ENCODE data around the gene AKAP6.
"Not testable (repeated sequence)": the region's sequence is repeated elsewhere in the genome, so short reads cannot be mapped to it uniquely, and the experiment has no call there.

The AKAP6 gene

DNA sequence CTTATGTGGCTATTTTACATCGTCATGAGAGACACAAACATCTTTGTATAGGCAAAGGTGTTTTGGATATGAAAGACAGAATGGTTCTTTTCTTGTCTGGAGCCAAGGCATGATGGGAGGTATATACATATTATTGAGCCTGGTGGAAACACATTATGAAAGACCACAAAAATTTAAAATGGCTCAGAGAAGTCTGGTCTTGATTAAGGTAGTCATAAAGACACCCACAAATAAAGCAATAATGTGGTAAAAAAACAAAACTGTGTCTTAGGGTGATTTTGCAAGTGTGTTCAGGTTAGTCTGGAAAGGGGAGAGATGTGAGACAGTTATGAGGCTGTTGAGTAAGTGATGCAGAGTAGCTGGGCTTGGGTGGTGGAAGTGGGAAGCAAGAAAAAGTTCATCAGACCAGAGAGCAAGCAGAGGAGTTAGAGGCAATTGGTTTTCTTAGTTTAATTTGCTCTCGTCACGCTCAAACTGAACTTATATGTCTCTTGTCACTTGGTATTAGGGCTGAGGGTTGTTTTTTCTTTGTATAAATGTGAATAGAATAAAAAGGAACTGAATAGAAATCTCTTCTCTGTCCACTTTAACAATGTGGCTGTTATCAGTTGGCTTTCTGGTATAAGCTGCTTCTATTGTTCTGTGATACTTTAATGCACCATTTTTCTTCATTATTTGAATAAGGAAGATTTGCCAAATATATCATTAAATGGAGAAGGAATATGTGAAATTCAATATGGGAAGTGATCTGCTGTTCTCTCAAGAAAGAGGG is 115.0 kb downstream of the AKAP6 start:
- DNase-seq (ENCODE audit: low spot score): no peak

- no peak for DNase-seq (ENCODE audit: low spot score)
Measured at GRCh38 chr14:32447371-32447770, 118.3 kb downstream of the AKAP6 start.

- DNase-seq (ENCODE audit: low spot score): no peak
Measured at GRCh38 chr14:32449648-32450047, 120.5 kb downstream of the AKAP6 start.

DNA sequence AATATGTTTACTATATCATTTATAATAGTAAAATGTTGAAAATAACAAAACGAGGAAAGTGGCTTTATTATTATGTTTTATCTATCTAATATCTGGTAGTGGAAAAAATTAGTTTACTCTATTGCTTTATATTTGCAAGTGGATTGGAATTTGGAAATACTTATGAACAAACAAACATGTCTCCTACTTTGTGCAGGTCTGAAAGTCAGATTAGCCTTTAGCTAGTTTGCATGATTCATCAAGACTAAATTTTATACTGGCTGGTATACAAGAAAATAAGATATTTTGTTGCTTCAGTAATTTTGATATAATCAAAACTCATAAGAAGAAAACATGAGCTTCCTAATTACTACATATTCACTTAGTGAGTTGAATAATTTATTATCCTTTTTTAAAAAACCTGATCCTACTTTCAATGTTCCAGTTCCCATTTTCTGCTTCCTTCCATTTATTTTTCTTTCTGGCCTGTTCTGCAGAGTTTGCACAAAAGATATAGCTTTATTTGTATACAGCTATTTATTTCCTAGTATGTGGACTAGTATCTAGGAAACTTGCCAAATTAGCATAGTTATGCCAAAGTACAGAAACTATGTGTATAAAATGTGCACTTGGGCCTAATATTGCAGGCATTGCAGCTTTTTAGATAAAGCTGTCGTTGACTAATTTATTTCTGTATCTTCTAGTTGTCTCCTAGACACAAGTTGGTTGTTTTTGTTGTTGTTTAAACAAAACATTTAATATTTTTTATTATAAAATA is 122.0 kb downstream of the AKAP6 start:
- no peak for DNase-seq (ENCODE audit: low spot score)

- no peak for DNase-seq (ENCODE audit: low spot score)
Measured at GRCh38 chr14:32453857-32454810, 125.0 kb downstream of the AKAP6 start.

DNA sequence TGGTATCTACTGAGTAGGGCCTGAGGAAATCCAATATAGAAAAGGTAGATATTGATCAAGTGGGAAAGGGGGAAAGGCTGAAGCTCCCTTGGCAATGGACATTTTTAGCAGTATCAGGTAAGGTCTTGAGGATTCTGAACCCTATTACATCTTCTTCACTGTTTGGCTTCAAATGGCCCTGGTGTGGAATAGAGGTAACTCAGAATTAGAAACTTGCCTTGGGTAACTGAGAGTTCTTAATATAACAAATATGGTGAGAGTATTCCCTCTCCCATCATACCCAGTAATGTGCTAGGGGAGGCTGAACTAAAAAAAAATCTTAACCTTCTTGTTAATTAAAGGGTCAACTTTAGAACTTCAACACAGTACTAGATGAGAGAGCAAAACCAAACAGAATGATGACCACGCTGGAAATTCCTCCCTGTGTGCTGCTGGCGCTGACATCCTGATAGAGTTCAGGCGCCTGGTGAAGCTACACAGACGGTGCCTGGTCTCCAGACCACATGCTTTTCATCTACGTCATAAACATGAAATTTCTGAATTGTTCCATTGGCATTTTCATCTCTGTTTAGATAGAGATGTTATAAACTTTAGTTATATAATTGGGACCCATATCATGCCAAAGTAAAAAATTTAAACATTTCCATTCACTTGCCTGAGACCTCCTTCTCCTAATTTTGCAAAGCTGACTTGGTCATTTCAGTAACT is 128.3 kb downstream of the AKAP6 start:
- DNase-seq (ENCODE audit: low spot score): no peak

DNA sequence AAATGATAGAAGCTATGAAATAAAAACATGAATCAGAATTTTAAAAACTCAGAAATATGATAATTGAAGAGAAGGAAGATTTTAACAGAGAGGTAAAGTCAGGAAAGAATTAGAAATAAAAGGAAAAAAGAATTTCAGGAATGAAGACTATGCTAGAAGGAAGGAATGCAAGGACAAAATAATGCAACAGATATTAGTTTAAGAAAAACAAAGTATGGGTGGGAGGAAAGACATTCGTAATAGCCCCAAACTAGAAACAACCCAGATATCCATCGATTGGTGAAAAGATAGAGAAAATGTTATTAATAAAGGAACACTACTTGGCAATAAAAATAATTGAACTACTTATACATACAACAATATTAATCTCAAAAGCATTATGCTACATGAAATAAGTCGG is 129.6 kb downstream of the AKAP6 start:
- no peak for DNase-seq (ENCODE audit: low spot score)

- no peak for DNase-seq (ENCODE audit: low spot score)
Measured at GRCh38 chr14:32460267-32460666, 131.2 kb downstream of the AKAP6 start.

- DNase-seq (ENCODE audit: low spot score): not testable (repeated sequence)
Measured at GRCh38 chr14:32462553-32462952, 133.5 kb downstream of the AKAP6 start.

GRCh38 chr14:32468955-32469354 is 139.9 kb downstream of the AKAP6 start:
- no peak for DNase-seq (ENCODE audit: low spot score)

- DNase-seq (ENCODE audit: low spot score): peak; percentile 64
Measured at GRCh38 chr14:32469388-32470160, 140.5 kb downstream of the AKAP6 start.

- DNase-seq (ENCODE audit: low spot score): no peak
Measured at GRCh38 chr14:32470161-32470715, 141.1 kb downstream of the AKAP6 start.

DNA sequence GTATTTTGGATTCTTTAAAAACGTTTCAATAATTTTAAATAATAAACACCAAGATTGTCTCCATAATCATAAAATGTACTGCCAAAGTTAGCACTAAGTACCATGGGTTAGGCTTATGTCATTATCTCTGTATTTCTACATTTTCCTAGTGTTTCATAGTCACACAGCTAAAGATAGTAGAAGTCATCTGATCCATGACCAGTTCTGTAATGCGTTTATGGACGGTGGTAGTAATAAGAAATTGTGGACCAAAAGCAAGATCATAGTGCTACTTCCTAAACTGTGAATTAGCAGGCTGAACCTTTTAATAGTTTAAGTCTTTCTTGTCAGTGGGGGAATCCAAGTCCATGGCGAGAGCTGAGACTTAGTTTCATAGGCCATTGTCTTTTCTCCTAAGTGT is 142.1 kb downstream of the AKAP6 start:
- DNase-seq (ENCODE audit: low spot score): no peak

DNA sequence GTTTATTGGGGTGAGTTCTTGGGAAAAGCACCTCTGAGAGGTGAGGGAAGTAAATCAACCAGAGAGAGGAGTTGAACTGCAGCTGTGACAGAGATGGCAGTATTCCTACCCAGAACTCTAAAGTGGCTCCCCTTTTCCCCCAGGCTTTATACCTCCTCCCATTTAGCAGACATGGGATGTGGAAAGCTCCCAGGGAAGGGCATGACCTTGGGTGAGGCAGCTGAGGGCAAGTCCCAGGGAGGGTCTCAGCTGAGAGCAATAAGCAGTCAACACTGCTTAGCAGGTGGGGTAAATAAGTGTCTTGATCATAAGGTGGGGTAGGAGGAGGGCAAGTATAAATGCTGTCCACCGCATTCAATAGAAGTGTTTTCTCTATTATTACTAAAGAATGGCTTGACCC is 143.0 kb downstream of the AKAP6 start:
- no peak for DNase-seq (ENCODE audit: low spot score)

DNA sequence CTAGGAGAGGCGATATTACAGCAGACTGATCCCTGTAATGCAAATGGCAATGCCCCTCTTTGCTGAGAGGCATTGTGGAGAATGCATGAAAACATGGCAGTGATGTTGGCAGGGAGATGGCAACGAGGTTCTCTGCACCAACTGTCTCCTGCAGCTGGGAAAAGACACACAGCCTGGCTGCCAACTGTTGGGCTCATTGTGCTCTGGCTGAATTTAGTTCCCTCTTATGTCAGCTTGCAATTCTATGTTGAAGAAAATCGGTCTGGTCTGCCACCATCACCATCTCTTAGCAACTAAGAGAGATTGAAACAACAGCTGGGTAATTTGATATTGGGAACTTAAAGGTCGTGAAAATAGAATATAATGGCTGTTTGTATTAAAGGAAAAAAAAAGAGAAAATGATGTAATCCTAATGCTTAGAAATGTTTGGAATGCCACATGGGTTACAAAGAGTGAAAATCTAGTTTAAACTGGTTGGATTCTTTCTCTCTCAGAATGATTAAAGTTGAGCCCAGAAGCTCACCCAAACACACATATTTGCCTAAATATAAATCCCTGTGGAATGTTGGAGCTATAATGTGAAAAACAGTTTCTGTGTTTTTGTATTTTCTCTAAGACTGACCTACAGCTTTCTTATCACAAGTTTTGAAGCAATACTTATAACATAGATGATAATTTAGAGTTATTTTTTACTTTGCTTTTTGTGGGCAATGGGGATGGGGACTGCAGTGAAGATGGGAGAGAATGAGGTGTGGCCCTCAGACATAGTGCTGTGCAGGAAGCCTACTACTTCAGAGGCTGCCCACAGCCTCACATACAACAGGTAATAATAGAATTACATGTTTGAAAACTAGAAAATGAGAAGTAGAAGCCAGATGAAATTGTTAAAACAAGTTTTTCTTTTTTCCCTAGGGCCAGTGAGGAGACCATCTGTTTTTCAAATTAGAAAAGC is 143.7 kb downstream of the AKAP6 start:
- peak; percentile 72 for DNase-seq (ENCODE audit: low spot score)

- DNase-seq (ENCODE audit: low spot score): no peak
Measured at GRCh38 chr14:32473464-32473855, 144.4 kb downstream of the AKAP6 start.

GRCh38 chr14:32474478-32475195 is 145.5 kb downstream of the AKAP6 start:
- no peak for DNase-seq (ENCODE audit: low spot score)

GRCh38 chr14:32476532-32476931 is 147.4 kb downstream of the AKAP6 start:
- no peak for DNase-seq (ENCODE audit: low spot score)

GRCh38 chr14:32477396-32477795 is 148.3 kb downstream of the AKAP6 start:
- no peak for DNase-seq (ENCODE audit: low spot score)

All from cerebellar cortex (tissue), 1 donor.